ENCODE measurements around the gene MARCHF4. TPM values are rescaled to one million over a fixed set of nuclear protein-coding genes. Genes with fewer than 3 reads are reported as not detected.

MARCHF4 gene
- total RNA-seq, 1 experiment from 2014 or later, result 0.26 TPM

DNA sequence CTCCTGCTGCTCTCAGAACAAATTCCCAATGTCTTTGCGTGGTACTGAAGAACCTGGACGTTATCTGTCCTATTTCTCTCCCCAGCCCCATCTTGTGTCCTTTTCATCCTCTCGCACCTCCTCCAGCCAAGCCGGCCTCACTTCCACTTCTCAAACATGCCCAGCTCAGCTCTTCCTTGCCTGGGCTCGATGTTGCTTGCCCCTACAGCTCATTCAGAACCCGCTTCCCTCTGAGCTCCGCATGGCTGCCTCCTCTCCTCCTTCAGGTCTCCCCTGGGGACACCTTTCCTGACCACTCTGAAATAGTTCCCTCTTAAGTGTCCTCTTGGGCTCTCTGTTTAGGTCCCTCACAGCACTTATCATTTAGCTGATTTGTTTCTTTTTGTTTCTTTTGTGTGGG is 33.3 kb upstream of the MARCHF4 start:
- H4K5ac ChIP-seq (ENCODE audit: insufficient read length, low read depth, low read length), result no peak overlapping the region
- no peaks in the 10 kb centered on the region for H3K79me1 ChIP-seq (ENCODE audit: insufficient read depth, low read depth, low read length, poor library complexity, severe bottlenecking)
- H3K14ac ChIP-seq (ENCODE audit: insufficient read depth, low read length), result no peak overlapping the region
- H3K27me3 Mint-ChIP-seq (ENCODE audit: low read depth), result no peaks in the 10 kb centered on the region
- H4K20me1 ChIP-seq (ENCODE audit: control insufficient read depth, insufficient read depth, insufficient read length), result no peaks in the 10 kb centered on the region
- no peak overlapping the region for H3K56ac ChIP-seq (ENCODE audit: insufficient read length, low read depth, low read length)
- no peak overlapping the region for H2BK5ac ChIP-seq (ENCODE audit: insufficient read length, low read length)
- no peak overlapping the region for H3K4ac ChIP-seq (ENCODE audit: low read depth, low read length)
- H3K4me3 Mint-ChIP-seq, result peak overlapping the region in 1 of 2 experiments; percentile 1; a peak in 1 of 5 replicates
- H3K36me3 Mint-ChIP-seq (ENCODE audit: insufficient read depth in 1 of 3, low read depth in 3 of 3), result no peaks in the 10 kb centered on the region
- no peaks in the 10 kb centered on the region for H3K9me3 Mint-ChIP-seq
- H3K23ac ChIP-seq (ENCODE audit: insufficient read length, low read depth, low read length), result no peak overlapping the region
- no CpG with 5 or more reads among the region's 7 CpGs for WGBS (ENCODE audit: extremely low coverage, insufficient read length, low lambda C conversion rate)
- H2AK5ac ChIP-seq (ENCODE audit: insufficient read length, low read length), result no peak overlapping the region
- no peak overlapping the region for H2BK12ac ChIP-seq (ENCODE audit: insufficient read length, low read depth, low read length)
- DNase-seq, result no peak
- H3K4me2 ChIP-seq (ENCODE audit: insufficient read depth, insufficient read length, low read length), result no peak overlapping the region
- no peaks in the 10 kb centered on the region for H3K4me1 ChIP-seq (ENCODE audit: insufficient read depth, low read length)
- H3K4me1 Mint-ChIP-seq, result peaks cover 20 to 21% of the 10 kb centered on the region in 2 experiments
- H2BK120ac ChIP-seq (ENCODE audit: low read depth, low read length, poor library complexity, severe bottlenecking), result no peak overlapping the region
- H3K23me2 ChIP-seq (ENCODE audit: insufficient read length, low read depth, low read length, poor library complexity, severe bottlenecking), result no peaks in the 10 kb centered on the region
- H2BK20ac ChIP-seq (ENCODE audit: low read depth, low read length, poor library complexity, severe bottlenecking), result no peak overlapping the region
- no peak overlapping the region for H4K8ac ChIP-seq (replicated peaks; ENCODE audit: insufficient read length, low read depth, low read length)
- H3K27ac ChIP-seq (ENCODE audit: insufficient read length, low read depth, low read length), result no peak overlapping the region
- H2BK15ac ChIP-seq (ENCODE audit: low read depth, low read length), result no peak overlapping the region
- no peak overlapping the region for H3K18ac ChIP-seq (ENCODE audit: insufficient read length, low read depth, low read length)
- no peak overlapping the region for H4K91ac ChIP-seq (ENCODE audit: insufficient read length, low read depth, low read length)
- H3K79me2 ChIP-seq (ENCODE audit: insufficient read depth, low read length), result no peaks in the 10 kb centered on the region
- H3K9me3 ChIP-seq (ENCODE audit: control insufficient read depth, low read depth, low read length), result no peaks in the 10 kb centered on the region
- no peak overlapping the region for H3T11ph ChIP-seq (ENCODE audit: low read length)
- H3K27ac Mint-ChIP-seq, result no peak overlapping the region; a peak in 1 of 7 replicates
- TF ChIP-seq, protein P1, sequence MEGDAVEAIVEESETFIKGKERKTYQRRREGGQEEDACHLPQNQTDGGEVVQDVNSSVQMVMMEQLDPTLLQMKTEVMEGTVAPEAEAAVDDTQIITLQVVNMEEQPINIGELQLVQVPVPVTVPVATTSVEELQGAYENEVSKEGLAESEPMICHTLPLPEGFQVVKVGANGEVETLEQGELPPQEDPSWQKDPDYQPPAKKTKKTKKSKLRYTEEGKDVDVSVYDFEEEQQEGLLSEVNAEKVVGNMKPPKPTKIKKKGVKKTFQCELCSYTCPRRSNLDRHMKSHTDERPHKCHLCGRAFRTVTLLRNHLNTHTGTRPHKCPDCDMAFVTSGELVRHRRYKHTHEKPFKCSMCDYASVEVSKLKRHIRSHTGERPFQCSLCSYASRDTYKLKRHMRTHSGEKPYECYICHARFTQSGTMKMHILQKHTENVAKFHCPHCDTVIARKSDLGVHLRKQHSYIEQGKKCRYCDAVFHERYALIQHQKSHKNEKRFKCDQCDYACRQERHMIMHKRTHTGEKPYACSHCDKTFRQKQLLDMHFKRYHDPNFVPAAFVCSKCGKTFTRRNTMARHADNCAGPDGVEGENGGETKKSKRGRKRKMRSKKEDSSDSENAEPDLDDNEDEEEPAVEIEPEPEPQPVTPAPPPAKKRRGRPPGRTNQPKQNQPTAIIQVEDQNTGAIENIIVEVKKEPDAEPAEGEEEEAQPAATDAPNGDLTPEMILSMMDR (conservative IDR thresholded peaks at IDR 0.05), result no peak
- H3K9ac ChIP-seq (ENCODE audit: extremely low read depth, insufficient read length, low read length), result no peak overlapping the region
- H2AFZ ChIP-seq (ENCODE audit: low read length), result no peak overlapping the region
- no peaks in the 10 kb centered on the region for H3K27me3 ChIP-seq (ENCODE audit: insufficient read depth, low read length)
